Activated CD8-positive, alpha-beta T cell treated with anti-CD3 and anti-CD28 coated beads for 36 hours (primary cell): ENCODE data around the gene GOLIM4. TPM values are rescaled to one million over a fixed set of nuclear protein-coding genes. Genes with fewer than 3 reads are reported as not detected.

Experiments
- ATAC-seq: fragments of 200-7000 bp; cut with Tn5 transposase; one replicate; pipeline ENCODE4 v1.10.0; 2021; ENCODE audit warnings: mild to moderate bottlenecking, moderate library complexity
- CTCF ChIA-PET: fragments of 350-600 bp; sonication (Branson Sonifier 250); formaldehyde crosslinking; loops from one replicate; lab custom pipeline; 2021; ENCODE audit warnings: antibody characterized with exemption; lab: Charles Lee
- POLR2A ChIA-PET: fragments of 350-600 bp; sonication (Branson Sonifier 250); formaldehyde crosslinking; loops from one replicate; lab custom pipeline; 2021; ENCODE audit warnings: antibody characterized with exemption; lab: Charles Lee
- DNase-seq: peaks from one replicate; pipeline ENCODE4 v3.0.0-alpha.2; 2020
- H3K27ac Mint-ChIP-seq: one replicate; pipeline ENCODE4 v1.8.0; 2021; ENCODE audit warnings: mild to moderate bottlenecking, mixed read lengths
- H3K27me3 Mint-ChIP-seq: one replicate; pipeline ENCODE4 v1.8.0; 2021; ENCODE audit warnings: mixed read lengths
- H3K36me3 Mint-ChIP-seq: one replicate; pipeline ENCODE4 v1.8.0; 2021; ENCODE audit warnings: low read depth, mixed read lengths
- H3K4me1 Mint-ChIP-seq: one replicate; pipeline ENCODE4 v1.8.0; 2021; ENCODE audit warnings: low read depth, mixed read lengths
- H3K4me3 Mint-ChIP-seq: one replicate; pipeline ENCODE4 v1.8.0; 2021; ENCODE audit warnings: mild to moderate bottlenecking, moderate library complexity, mixed read lengths
- H3K9me3 Mint-ChIP-seq: one replicate; pipeline ENCODE4 v1.8.0; 2021; ENCODE audit warnings: mixed read lengths
- CTCF ChIP-seq: fragments of 200-600 bp; IDR thresholded peaks from one replicate; pipeline ENCODE4 v1.8.0; 2022; ENCODE audit warnings: antibody characterized with exemption, mild to moderate bottlenecking
- intact Hi-C: fragments of 100-400 bp; cut with micrococcal nuclease; formaldehyde crosslinking; loops from one replicate; pipeline ENCODE4 v1.10.0; 2022
- total RNA-seq, 2 experiments: library from RNA; stranded (reverse); gene quantifications; one replicate each; pipeline ENCODE4 v1.2.3, GENCODE V29; 2021

Gene GOLIM4
- total RNA-seq, 2 experiments from 2014 or later = 5.5 to 6.4 TPM

- H3K9me3 Mint-ChIP-seq = no peaks in the 10 kb centered on the region
- no peaks in the 10 kb centered on the region for H3K36me3 Mint-ChIP-seq
- peaks cover 6% of the 10 kb centered on the region for H3K4me1 Mint-ChIP-seq
Measured at GRCh38 chr3:168080499-168081170, 15.1 kb downstream of the GOLIM4 start.

GRCh38 chr3:168080022-168080421 is 15.7 kb downstream of the GOLIM4 start:
- H3K27me3 Mint-ChIP-seq = no peaks in the 10 kb centered on the region
- intact Hi-C loops = no loop called here
- H3K27ac Mint-ChIP-seq = no peak overlapping the region
- ATAC-seq (no peak), DNase-seq (no peak)
- no peaks in the 10 kb centered on the region for H3K9me3 Mint-ChIP-seq
- CTCF ChIA-PET = interaction anchor here (1.3 to 1.6 kb wide), 2 partner anchors 40 to 85 kb away, joined by 3 to 4 read pairs; no protein-coding TSS in a partner anchor
- H3K4me3 Mint-ChIP-seq = no peak overlapping the region
- TF ChIP-seq CTCF = no peak
- POLR2A ChIA-PET = no interaction called here
- H3K4me1 Mint-ChIP-seq = peaks cover 2% of the 10 kb centered on the region
- H3K36me3 Mint-ChIP-seq = no peaks in the 10 kb centered on the region

More at GRCh38 chr3:168080499-168081170, 15.1 kb downstream of the GOLIM4 start:
- DNase-seq (no peak), ATAC-seq (no peak)
- no peak for TF ChIP-seq CTCF
- ChIA-PET POLR2A (no interaction called here), CTCF (interaction anchor here (1.0 to 1.6 kb wide), 2 partner anchors 40 to 58 kb away, joined by 3 to 4 read pairs; no protein-coding TSS in a partner anchor)
- intact Hi-C loops = no loop called here
- Mint-ChIP-seq H3K27ac (no peak overlapping the region), H3K27me3 (no peaks in the 10 kb centered on the region), H3K4me3 (no peak overlapping the region)

GRCh38 chr3:168077091-168077490 is 18.6 kb downstream of the GOLIM4 start:
- Mint-ChIP-seq H3K27me3 (no peaks in the 10 kb centered on the region), H3K4me3 (no peak overlapping the region), H3K27ac (no peak overlapping the region), H3K9me3 (no peaks in the 10 kb centered on the region), H3K36me3 (no peaks in the 10 kb centered on the region), H3K4me1 (no peaks in the 10 kb centered on the region)
- CTCF ChIA-PET = no interaction called here
- intact Hi-C loops = no loop called here
- no peak for DNase-seq
- no peak for TF ChIP-seq CTCF
- ATAC-seq = no peak
- POLR2A ChIA-PET = no interaction called here

- no peaks in the 10 kb centered on the region for H3K36me3 Mint-ChIP-seq
- TF ChIP-seq CTCF = no peak
- H3K9me3 Mint-ChIP-seq = no peaks in the 10 kb centered on the region
- H3K27me3 Mint-ChIP-seq = no peaks in the 10 kb centered on the region
- no peaks in the 10 kb centered on the region for H3K4me1 Mint-ChIP-seq
- ATAC-seq (no peak), DNase-seq (no peak)
- intact Hi-C loops = no loop called here
- no peak overlapping the region for H3K27ac Mint-ChIP-seq
- ChIA-PET POLR2A (no interaction called here), CTCF (interaction anchor here (1.0 to 1.6 kb wide), 2 partner anchors 27 to 91 kb away, joined by 3 to 4 read pairs; no protein-coding TSS in a partner anchor)
- H3K4me3 Mint-ChIP-seq = no peak overlapping the region
Measured at GRCh38 chr3:168073842-168074605, 21.7 kb downstream of the GOLIM4 start.

- POLR2A ChIA-PET = interaction anchor here (1.0 kb wide), 1 partner anchor 10 kb away, joined by 3 read pairs; no protein-coding TSS in a partner anchor
- TF ChIP-seq CTCF = no peak
- Mint-ChIP-seq H3K27ac (no peak overlapping the region), H3K9me3 (no peaks in the 10 kb centered on the region), H3K4me1 (no peaks in the 10 kb centered on the region), H3K36me3 (no peaks in the 10 kb centered on the region), H3K27me3 (no peaks in the 10 kb centered on the region), H3K4me3 (no peak overlapping the region)
- CTCF ChIA-PET = no interaction called here
- DNase-seq (no peak), ATAC-seq (no peak)
- intact Hi-C loops = no loop called here
Measured at GRCh38 chr3:168072323-168072650, 23.4 kb downstream of the GOLIM4 start.
